ENCODE results near the gene KCNK17. TPM values are rescaled to one million over a fixed set of nuclear protein-coding genes. Genes with fewer than 3 reads are reported as not detected.

The KCNK17 gene
- total RNA-seq, 4 donors from 2014 or later: 0.67 to 2.1 (median 1.7) TPM; not detected in 1

DNA sequence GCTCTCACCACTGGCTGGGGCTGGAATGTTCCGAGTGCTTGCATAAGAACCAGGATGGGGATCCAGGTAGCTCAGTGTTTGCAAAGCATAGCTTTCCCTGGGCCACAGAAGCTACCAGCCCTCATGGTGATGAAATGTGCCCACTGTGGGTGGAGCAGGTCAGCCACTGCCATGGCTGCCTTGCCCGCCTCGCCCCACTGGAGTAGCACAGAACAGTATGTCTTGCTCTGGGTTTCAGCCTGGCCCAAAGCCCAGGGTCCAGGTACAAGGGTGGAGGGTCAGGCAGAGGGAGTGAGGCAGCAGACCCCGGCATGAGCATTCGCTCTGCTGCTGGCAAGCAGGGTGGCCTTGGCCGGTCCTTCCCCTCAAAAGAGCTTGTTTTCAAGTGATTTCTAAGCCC, 34.7 kb downstream of the KCNK17 start:
- Histone ChIP-seq H3K9me3 (no peaks in the 10 kb centered on the region), H3K4me1 (peaks cover 0 to 25% (median 1%) of the 10 kb centered on the region in 4 donors), H3K27me3 (no peaks in the 10 kb centered on the region), H3K27ac (peak overlapping the region in 3 of 4 donors; percentile 78 to 91 (median 85)), H3K36me3 (no peaks in the 10 kb centered on the region), H3K4me3 (no peak overlapping the region)
- TF ChIP-seq, protein P1, sequence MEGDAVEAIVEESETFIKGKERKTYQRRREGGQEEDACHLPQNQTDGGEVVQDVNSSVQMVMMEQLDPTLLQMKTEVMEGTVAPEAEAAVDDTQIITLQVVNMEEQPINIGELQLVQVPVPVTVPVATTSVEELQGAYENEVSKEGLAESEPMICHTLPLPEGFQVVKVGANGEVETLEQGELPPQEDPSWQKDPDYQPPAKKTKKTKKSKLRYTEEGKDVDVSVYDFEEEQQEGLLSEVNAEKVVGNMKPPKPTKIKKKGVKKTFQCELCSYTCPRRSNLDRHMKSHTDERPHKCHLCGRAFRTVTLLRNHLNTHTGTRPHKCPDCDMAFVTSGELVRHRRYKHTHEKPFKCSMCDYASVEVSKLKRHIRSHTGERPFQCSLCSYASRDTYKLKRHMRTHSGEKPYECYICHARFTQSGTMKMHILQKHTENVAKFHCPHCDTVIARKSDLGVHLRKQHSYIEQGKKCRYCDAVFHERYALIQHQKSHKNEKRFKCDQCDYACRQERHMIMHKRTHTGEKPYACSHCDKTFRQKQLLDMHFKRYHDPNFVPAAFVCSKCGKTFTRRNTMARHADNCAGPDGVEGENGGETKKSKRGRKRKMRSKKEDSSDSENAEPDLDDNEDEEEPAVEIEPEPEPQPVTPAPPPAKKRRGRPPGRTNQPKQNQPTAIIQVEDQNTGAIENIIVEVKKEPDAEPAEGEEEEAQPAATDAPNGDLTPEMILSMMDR (IDR thresholded peaks at IDR 0.05): peak in 2 of 6 experiments; percentile 8 to 15
- TF ChIP-seq POLR2A (IDR thresholded peaks at IDR 0.05): peak; percentile 51 to 67
- peak in 2 of 3 donors; percentile 87 to 89 for DNase-seq

DNA sequence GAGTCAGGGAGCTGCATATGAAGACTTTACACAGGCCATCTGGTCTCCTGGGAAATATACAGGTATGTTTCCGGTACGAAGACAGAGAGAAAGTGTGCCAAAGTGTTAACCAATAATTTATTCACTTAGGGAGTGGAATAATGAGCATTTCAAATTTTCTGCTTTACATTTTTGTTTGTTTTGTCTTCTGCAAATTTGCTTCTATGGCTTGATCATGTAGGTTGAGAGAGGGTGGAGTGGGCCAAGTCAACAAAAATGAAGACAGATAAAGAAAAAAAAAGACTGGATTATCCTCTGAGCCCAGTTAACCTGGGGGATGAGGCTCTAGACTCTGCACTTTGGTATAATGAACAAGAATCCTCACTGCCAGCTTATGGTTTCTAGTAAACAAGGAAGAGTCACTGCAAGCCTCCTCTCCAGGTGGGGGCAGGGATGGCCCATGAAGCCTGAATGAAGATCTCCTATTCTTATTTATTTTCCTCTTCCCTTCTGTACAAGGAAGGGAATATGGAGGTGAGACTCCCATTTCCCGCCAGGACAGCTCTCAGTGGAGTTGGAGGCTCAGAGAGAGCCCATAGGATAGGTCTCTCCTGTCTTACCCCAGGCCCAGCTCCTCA, 37.7 kb downstream of the KCNK17 start:
- Histone ChIP-seq H3K9me3 (no peaks in the 10 kb centered on the region), H3K4me1 (peaks cover 0 to 14% (median 0%) of the 10 kb centered on the region in 4 donors), H3K27ac (peak overlapping the region in 2 of 4 donors; percentile 48 to 74), H3K27me3 (no peaks in the 10 kb centered on the region), H3K36me3 (no peaks in the 10 kb centered on the region), H3K4me3 (no peak overlapping the region)
- DNase-seq: no peak
- TF ChIP-seq POLR2A (IDR thresholded peaks at IDR 0.05): no peak
- TF ChIP-seq, protein P1 (IDR thresholded peaks at IDR 0.05): no peak

DNA sequence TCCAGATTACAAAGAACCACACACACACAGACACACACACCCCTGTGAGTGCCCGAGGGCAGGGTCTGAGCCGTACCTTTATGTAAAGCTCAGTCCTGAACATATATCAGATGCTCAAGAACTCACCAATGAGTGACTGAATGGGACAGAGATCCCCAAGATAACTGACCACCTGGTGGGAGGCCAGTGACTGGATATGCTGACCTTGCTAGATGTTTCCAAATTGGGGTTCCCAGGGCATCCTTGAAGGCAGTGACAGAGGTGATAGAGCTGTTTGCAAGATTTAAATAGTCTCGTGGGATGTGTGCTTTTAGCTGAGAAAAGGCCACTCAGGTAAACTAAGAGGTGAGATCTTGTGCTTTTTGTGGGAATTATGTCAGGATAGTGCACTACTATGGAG, 39.3 kb downstream of the KCNK17 start:
- Histone ChIP-seq H3K36me3 (no peaks in the 10 kb centered on the region), H3K4me1 (peaks cover 0 to 14% (median 0%) of the 10 kb centered on the region in 4 donors), H3K9me3 (no peaks in the 10 kb centered on the region), H3K4me3 (no peak overlapping the region), H3K27ac (no peak overlapping the region), H3K27me3 (no peaks in the 10 kb centered on the region)
- no peak for DNase-seq
- TF ChIP-seq, protein P1 (IDR thresholded peaks at IDR 0.05): no peak
- TF ChIP-seq POLR2A (IDR thresholded peaks at IDR 0.05): no peak

DNA sequence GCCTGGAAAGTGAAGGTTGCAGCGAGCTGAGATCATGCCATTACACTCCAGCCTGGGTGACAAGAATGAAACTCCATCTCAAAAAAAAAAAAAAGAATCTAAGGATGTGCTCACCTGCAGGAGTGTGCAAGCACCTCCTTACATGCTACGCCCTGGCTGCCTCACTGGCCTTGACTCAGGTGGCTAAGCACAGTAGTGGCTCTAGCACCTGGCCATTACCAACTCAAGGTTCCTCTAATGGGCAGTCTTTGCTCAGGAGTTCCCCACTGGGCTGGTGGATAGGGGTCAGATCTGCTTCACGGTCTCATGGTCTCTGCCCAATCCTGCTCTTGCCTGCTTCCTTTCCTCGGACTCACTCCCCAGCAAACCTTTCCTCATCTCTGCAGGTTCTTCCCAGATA, 39.7 kb downstream of the KCNK17 start:
- TF ChIP-seq, protein P1 (IDR thresholded peaks at IDR 0.05): no peak
- TF ChIP-seq POLR2A (IDR thresholded peaks at IDR 0.05): no peak
- Histone ChIP-seq H3K4me3 (no peak overlapping the region), H3K27me3 (no peaks in the 10 kb centered on the region), H3K27ac (no peak overlapping the region), H3K4me1 (peaks cover 0 to 14% (median 0%) of the 10 kb centered on the region in 4 donors), H3K36me3 (no peaks in the 10 kb centered on the region), H3K9me3 (no peaks in the 10 kb centered on the region)
- DNase-seq: no peak

DNA sequence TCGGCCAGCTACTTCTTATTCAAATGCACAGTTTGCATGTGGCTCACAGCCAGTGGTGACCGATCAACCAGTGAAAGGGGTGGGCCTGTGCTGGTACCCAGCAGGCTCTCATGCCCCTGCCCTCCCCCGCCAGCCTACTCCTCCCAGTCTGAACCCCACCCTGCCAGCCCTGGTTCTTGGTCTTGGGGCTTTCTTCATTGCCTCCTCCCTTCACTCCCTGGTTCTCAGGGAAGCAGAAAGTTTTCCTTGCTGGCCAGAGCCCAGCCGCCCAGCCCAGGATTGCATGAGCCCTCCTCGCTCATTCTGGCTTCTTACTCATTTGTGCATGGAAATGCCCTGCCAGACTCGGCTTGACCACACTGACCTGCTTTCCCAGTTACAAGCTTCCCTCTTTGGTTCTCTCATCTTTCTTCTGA, 40.8 kb downstream of the KCNK17 start:
- H3K27me3 ChIP-seq: no peaks in the 10 kb centered on the region
- H3K9me3 ChIP-seq: no peaks in the 10 kb centered on the region
- H3K4me1 ChIP-seq: peaks cover 0 to 9% (median 0%) of the 10 kb centered on the region in 4 donors
- no peaks in the 10 kb centered on the region for H3K36me3 ChIP-seq
- H3K4me3 ChIP-seq: no peak overlapping the region
- no peak for DNase-seq
- TF ChIP-seq, protein P1 (IDR thresholded peaks at IDR 0.05): no peak
- TF ChIP-seq POLR2A (IDR thresholded peaks at IDR 0.05): no peak
- no peak overlapping the region for H3K27ac ChIP-seq

Measured in Peyer's patch (tissue), 4 donors.